ENCODE results near the gene WWOX.

Gene WWOX

GRCh38 chr16:78461087-78461486, 361.6 kb downstream of the WWOX start:
- no peak for DNase-seq (ENCODE audit: low read depth in 2 of 2, low spot score in 1 of 2)

DNA sequence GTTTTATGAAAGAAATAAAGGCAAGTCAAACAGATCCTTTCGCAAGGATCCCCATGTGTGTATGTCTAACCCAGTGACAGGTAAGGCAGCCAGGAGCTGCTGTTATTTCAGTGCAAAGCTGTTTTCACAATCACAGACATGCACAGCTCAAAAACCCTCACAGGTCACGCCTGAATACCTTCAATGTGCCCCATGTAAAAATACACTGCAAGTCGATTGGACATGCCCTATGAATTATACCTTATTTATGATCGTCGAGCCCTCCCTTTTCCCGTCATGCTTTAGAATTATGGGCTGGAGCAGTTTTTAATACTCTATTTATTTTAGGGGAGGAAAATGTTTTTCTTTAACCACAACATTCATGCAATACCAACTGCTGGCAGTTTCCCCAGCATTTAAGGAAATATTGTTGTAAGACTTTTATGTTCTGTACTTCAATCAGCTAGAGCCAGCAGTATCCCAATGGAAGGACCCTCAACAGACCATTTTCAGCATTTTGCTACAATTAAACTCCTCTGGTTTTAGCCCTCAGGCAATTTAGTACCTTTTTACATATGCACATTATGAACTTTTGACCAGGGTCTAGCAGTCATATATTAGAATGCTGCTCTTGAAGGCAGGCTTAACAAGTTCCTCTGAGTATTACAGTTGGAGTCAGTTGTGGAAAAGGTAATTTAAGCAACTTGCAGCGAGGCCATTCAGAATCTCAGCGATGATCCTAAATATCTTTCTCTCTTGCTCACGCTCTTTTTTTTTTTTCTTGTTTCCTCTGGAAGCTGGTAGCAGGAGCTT, 362.2 kb downstream of the WWOX start:
- DNase-seq (ENCODE audit: low read depth in 2 of 2, low spot score in 1 of 2), result no peak

DNA sequence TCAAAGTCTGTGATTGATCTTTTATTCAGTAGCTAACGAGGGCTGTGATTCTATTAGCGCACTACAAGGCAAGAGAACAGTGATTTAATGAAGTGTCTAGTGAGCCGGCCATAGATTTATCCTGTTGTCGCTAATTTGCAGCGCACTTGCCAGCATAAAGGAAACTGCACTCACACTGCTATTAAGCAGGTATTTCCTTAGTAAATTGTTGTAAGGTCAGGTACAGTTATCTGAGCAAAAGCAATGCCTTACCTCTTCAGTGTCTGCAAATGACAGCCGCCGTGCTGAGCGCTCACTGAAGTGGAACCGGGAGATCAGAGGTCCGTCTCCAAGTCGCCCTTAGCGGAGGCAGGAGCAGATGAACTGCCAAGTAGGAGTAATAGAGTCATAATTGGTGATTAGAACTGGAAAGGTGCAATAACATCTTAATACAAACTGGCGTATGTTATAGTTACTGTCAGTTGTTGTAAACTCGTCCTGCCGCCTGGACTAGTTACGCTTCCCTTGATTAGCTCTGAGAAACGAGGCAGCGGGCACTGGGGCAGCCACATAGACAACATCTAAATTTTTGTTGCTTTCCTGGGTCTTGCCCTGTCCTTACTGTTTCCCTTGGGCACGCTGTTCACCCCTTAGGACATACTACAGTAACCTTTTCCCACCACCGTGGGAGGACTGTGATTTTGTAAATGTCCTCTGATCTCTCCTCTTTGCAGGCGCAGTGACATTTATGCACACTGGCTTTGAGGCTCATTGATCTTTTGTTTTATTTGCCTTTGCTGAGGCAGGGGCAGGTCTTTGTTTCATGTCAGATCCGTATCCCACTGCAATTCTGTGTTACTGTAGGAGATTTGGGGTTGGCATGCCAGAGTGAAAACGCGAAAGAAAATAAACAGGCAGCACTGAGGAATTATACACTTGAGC, 363.1 kb downstream of the WWOX start:
- no peak for DNase-seq (ENCODE audit: low read depth in 2 of 2, low spot score in 1 of 2)

GRCh38 chr16:78463591-78463990, 364.1 kb downstream of the WWOX start:
- no peak for DNase-seq (ENCODE audit: low read depth in 2 of 2, low spot score in 1 of 2)

- no peak for DNase-seq (ENCODE audit: low read depth in 2 of 2, low spot score in 1 of 2)
Measured at GRCh38 chr16:78464833-78465232, 365.4 kb downstream of the WWOX start.

- DNase-seq (ENCODE audit: low read depth in 2 of 2, low spot score in 1 of 2), result no peak
Measured at GRCh38 chr16:78465730-78466129, 366.3 kb downstream of the WWOX start.

- DNase-seq (ENCODE audit: low read depth in 2 of 2, low spot score in 1 of 2), result no peak
Measured at GRCh38 chr16:78469787-78470186, 370.3 kb downstream of the WWOX start.

DNA sequence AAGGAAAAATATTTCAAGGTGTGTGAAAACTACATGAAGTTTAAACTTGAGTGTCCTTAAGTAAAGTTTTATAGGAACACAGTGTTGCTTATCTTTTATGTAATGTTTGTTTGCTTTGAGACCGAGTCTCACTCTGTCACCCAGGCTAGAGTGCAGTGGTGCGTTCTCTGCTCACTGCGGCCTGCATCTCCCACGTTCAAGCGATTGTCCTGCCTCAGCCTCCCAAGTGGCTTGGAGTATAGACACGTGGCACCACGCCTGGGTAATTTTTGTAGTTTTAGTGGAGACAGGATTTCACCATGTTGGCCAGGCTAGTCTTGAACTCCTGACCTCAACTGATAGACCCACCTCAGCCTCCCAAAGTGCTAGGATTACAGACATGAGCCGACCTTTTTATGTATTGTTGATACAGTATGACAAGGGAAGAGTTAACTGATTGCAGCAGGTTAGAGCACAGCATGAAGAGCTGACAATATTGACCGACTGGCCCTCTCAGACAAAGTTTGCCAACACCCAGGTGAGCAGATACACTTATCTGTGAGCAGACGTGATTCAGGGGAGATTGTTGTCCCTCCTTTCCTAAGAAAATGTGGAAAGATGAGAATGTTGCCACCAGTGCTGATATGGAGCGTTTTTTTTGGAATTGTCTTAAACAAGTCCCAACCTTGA, 373.7 kb downstream of the WWOX start:
- DNase-seq (ENCODE audit: low read depth in 2 of 2, low spot score in 1 of 2), result no peak

- no peak for DNase-seq (ENCODE audit: low read depth in 2 of 2, low spot score in 1 of 2)
Measured at GRCh38 chr16:78474762-78475161, 375.3 kb downstream of the WWOX start.

DNA sequence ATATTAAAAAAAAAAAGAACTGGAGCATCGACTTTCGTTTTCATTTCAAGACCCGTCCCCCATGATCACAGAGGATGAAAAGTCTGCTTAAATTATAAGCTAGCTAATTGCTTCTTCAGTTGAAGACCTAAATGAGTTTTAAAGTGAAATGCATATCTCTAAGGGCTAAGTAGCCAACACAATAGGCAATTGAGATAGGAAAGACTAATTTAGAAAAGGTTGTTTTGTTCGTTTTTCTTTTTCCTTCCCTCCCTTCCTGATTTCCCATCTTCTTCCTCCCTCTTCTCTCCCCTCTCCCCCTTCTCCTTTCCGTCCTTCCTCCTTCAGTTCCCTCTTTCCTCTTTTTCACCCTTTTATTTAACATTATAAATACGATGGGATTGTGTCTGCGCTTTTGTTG, 377.2 kb downstream of the WWOX start:
- DNase-seq (ENCODE audit: low read depth in 2 of 2, low spot score in 1 of 2), result no peak

DNA sequence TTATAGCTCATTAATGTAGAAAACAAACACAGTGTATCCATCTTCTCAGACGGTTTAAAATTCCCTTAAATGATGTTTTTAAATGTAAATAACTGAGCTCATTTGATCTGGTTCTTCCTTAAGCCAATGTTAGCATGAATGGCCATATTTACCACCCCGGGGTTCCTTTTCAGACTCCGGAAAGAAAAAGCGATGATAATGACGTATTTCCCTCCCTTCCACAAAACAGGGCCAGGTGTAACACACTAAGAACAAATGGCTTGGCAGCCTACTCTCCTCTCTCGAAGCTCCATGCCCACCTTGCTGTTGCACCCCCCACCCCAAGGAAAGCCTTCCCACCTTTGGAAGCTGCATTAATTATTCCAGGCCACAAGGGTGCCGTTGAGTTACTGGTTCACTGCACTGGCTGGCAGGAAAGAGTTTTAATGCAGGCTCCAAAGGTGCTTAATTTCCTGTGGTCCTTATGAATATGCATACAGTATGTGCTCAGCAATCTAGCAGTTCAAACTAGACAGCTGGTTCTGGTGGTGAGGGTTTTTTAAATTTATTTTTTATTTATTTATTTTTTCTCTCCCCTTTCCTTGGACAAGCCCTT, 378.9 kb downstream of the WWOX start:
- no peak for DNase-seq (ENCODE audit: low read depth in 2 of 2, low spot score in 1 of 2)

DNA sequence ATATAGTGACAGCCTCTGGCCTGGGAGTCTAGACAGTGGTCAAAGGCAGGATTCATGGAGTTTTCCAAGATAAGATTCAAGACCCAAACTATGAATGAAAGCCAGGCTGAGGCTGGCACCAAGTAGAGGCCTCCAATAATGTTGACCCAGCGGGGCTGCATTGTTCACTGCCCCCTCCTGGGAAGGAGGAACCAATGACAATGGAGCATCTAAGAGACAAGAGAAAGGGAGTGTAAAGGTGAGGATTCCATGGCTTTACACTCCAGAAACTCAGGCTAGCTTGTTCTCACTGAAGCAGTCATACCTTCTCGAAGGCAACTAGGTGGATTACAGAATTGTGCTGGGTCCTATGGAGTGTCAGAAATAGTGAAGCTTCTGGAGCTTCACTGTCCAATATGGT, 380.3 kb downstream of the WWOX start:
- DNase-seq (ENCODE audit: low read depth in 2 of 2, low spot score in 1 of 2), result no peak

GRCh38 chr16:78480588-78480987, 381.1 kb downstream of the WWOX start:
- DNase-seq (ENCODE audit: low read depth in 2 of 2, low spot score in 1 of 2), result no peak

- no peak for DNase-seq (ENCODE audit: low read depth in 2 of 2, low spot score in 1 of 2)
Measured at GRCh38 chr16:78483124-78483992, 383.9 kb downstream of the WWOX start.

DNA sequence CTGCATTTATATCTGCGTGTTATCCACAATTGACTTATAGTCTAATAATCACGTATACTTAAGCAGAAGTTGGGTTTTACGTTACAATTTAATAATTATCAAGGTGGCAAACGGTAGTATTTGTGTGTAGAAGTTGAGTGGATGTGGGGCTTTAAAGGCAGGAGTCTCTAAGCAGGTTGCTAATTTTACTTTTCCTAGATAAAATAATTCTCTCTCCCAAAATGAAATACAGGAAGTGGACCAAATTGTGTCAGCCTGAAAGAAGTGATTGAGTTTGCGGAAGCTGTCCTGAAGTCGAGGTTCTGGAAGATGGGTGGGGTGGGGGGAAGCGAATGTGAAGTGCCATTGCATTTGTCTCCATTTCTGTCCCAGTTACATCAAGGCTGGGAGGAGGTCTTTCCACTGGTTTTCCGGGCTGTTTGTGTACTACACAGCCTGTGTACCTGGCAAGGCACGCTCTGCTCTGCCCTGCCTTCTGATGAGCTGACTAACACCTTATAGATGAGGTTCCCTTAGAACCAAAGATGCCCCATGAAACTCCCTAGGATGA, 385.1 kb downstream of the WWOX start:
- DNase-seq (ENCODE audit: low read depth in 2 of 2, low spot score in 1 of 2), result no peak

DNA sequence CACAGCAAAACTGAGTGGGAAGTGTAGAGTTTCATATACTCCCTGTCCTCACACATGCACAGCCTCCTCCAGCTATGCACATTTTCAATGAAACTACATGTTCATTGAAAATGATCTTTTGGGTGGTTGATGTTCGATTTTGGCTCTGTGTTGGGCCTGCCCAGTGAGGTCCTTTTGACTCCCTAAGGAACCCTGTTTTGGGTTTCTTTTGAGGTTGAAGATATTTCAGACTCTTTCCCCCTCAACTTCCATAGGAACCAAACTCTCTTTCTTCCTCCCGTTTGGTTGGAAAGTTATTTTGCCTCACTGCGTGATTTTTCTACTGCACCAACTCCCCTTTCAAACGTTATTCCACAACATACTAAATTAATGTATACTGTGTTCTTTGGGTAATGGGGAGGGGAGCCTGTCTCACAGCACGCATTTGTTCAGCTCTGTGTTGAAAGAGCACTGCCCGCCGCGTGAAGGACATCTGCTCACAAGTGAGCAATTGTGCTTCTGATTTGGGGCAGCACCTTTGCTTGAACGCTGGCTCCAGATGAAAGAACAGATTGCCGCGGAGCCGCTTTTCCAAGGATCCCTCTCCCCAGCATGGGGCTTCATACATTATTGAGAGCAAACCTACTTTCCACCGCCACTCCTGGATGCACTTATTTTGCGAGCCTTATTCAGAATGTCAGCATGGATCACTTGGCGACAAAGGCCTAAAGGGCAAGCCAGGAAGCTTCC, 385.9 kb downstream of the WWOX start:
- DNase-seq (ENCODE audit: low read depth in 2 of 2, low spot score in 1 of 2), result no peak

- no peak for DNase-seq (ENCODE audit: low read depth in 2 of 2, low spot score in 1 of 2)
Measured at GRCh38 chr16:78485917-78486257, 386.4 kb downstream of the WWOX start.

DNA sequence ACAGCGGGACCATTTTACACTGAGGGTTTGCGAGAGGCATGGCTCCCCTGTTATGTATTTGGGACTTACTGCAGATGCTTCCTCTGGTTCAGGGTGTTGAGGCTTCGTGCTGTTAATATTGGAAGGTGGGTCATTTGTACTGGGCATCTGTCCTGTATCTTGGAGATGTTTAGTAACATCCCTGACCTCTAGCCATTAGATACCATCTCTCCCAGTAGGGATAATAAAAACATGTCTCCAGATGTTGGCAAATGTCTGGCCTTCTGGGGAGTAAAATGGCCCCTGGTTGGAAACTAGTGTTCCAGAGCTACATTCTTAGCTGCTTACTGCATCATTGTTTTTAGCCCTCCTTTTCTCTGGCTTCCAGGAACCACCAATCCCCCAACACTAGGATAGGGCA, 388.0 kb downstream of the WWOX start:
- DNase-seq (ENCODE audit: low read depth in 2 of 2, low spot score in 1 of 2), result no peak

DNA sequence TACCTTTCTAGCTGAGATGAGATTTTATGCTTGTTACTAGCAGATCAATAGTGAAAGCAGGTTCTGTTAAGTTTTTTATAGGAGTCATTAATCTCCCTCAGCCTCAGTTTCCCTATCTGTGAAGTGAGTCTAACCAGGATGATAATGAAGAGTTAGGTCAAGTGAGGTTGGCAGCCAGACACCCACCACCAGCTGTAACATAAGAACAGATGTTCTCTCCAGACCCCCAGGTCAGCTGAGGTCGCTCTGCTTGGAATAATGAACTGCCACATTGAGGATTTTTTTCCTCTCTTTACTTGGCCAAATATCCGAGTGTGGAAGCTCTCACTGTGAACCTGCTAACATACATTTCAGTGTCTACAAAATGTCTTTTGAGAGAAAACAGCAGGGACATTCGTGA, 389.6 kb downstream of the WWOX start:
- DNase-seq (ENCODE audit: low read depth in 2 of 2, low spot score in 1 of 2), result no peak

GRCh38 chr16:78489631-78490030, 390.2 kb downstream of the WWOX start:
- DNase-seq (ENCODE audit: low read depth in 2 of 2, low spot score in 1 of 2), result no peak
